GM19099 (cell line): ENCODE measurements around the gene UNCX.

Experiments used
- POLR2A ChIP-seq: IDR thresholded peaks from 3 replicates; pipeline ENCODE4 v1.6.1; 2011; ENCODE audit warnings: low read depth; ENCODE audit not compliant: insufficient read length; ENCODE audit errors: extremely low read depth

Gene UNCX

GRCh38 chr7:1267016-1267900 lies 34.6 kb downstream of the UNCX start:
- TF ChIP-seq POLR2A = no peak

- no peak for TF ChIP-seq POLR2A
Observed at GRCh38 chr7:1268076-1268815, 35.6 kb downstream of the UNCX start.

- no peak for TF ChIP-seq POLR2A
Observed at GRCh38 chr7:1268866-1269265, 36.2 kb downstream of the UNCX start.

GRCh38 chr7:1269336-1269890 lies 36.7 kb downstream of the UNCX start:
- TF ChIP-seq POLR2A = no peak

- no peak for TF ChIP-seq POLR2A
Observed at GRCh38 chr7:1270181-1270580, 37.5 kb downstream of the UNCX start.

GRCh38 chr7:1271046-1271445 lies 38.4 kb downstream of the UNCX start:
- no peak for TF ChIP-seq POLR2A

- TF ChIP-seq POLR2A = no peak
Observed at GRCh38 chr7:1271656-1272055, 39.0 kb downstream of the UNCX start.

- no peak for TF ChIP-seq POLR2A
Observed at GRCh38 chr7:1274121-1274875, 41.6 kb downstream of the UNCX start.

GRCh38 chr7:1274876-1275375 lies 42.3 kb downstream of the UNCX start:
- TF ChIP-seq POLR2A = no peak

GRCh38 chr7:1275451-1276381 lies 43.0 kb downstream of the UNCX start:
- no peak for TF ChIP-seq POLR2A

- TF ChIP-seq POLR2A = no peak
Observed at GRCh38 chr7:1276626-1277175, 44.0 kb downstream of the UNCX start.

GRCh38 chr7:1278543-1278942 lies 45.9 kb downstream of the UNCX start:
- no peak for TF ChIP-seq POLR2A

GRCh38 chr7:1279041-1279440 lies 46.4 kb downstream of the UNCX start:
- TF ChIP-seq POLR2A = no peak

GRCh38 chr7:1281068-1281467 lies 48.4 kb downstream of the UNCX start:
- no peak for TF ChIP-seq POLR2A

GRCh38 chr7:1282679-1283078 lies 50.0 kb downstream of the UNCX start:
- no peak for TF ChIP-seq POLR2A
